ENCODE results near the gene GPR32.
"Not testable (repeated sequence)": the region's sequence is repeated elsewhere in the genome, so short reads cannot be mapped to it uniquely, and the experiment has no call there.

The GPR32 gene

DNA sequence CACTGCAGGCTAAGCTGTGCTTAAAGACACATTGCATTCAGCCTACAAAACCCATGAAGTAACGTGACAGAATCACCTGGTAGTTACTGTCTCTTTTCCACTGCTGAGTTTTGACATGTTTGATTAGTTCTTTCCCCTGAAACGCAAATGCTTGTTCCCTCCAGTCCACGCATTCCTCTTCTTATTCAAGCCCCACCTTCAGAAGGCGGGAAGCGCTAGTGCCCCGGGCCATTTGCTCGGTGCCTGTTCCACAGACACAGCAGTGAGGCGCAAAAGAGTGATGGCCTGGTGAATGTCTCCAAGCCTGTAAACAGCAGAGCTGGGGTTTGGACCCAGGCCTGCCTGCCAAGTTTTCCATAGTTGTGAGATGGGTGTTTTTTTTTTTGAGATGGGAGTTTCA lies 30.8 kb downstream of the GPR32 start:
- Histone ChIP-seq H3K9me3 (ENCODE audit: severe bottlenecking) (no peaks in the 10 kb centered on the region), H3K27ac (no peak overlapping the region), H3K27me3 (ENCODE audit: insufficient read depth, low read depth, severe bottlenecking) (no peaks in the 10 kb centered on the region), H3K4me3 (ENCODE audit: low read depth, low read length) (no peak overlapping the region), H3K36me3 (peaks cover 75% of the 10 kb centered on the region)
- TF ChIP-seq, protein P1, sequence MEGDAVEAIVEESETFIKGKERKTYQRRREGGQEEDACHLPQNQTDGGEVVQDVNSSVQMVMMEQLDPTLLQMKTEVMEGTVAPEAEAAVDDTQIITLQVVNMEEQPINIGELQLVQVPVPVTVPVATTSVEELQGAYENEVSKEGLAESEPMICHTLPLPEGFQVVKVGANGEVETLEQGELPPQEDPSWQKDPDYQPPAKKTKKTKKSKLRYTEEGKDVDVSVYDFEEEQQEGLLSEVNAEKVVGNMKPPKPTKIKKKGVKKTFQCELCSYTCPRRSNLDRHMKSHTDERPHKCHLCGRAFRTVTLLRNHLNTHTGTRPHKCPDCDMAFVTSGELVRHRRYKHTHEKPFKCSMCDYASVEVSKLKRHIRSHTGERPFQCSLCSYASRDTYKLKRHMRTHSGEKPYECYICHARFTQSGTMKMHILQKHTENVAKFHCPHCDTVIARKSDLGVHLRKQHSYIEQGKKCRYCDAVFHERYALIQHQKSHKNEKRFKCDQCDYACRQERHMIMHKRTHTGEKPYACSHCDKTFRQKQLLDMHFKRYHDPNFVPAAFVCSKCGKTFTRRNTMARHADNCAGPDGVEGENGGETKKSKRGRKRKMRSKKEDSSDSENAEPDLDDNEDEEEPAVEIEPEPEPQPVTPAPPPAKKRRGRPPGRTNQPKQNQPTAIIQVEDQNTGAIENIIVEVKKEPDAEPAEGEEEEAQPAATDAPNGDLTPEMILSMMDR (IDR thresholded peaks at IDR 0.05; ENCODE audit: low read depth, low read length), result no peak
- no peak for DNase-seq

DNA sequence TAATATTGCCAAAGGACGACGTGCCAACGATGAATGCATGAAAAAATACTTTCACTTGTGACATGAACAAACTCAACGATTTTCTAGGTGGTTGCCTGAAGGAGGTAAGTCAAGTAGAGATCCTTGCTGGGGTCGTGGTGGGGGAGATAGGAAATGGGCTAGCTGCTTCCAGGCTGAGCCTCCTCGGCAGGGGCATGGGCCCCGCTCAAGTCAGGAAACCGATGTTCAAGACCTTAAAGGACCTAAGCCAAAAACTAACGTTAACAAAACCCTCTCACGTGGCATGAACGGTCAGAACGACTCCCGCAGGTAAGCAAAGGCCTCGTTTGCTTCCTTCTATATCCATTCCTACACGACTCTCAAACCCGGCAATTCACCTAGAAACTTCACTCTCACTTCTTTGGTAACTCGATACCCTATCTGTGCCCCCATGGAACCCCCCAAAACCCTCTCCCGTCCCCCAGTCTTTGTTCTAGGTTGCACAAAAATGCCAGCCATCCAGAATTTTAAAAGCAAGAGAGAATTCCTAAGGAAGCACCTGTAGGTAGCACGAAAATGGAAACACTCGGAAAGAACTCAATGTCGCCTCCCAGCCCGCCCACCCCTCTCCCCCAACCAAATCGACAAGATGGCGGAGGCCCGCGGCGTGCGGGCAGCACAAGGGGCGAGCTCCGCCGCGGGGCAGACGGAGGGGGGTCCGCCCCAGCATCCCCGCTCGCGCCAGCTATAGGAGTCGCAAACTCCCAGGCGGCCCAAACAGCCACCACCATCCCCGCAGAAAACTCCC lies 33.6 kb downstream of the GPR32 start:
- H3K36me3 ChIP-seq, result peaks cover 48% of the 10 kb centered on the region
- H3K27me3 ChIP-seq (ENCODE audit: insufficient read depth, low read depth, severe bottlenecking), result no peaks in the 10 kb centered on the region
- H3K27ac ChIP-seq, result peak overlapping the region; percentile 100
- peak; percentile 30 for DNase-seq
- TF ChIP-seq, protein P1 (IDR thresholded peaks at IDR 0.05; ENCODE audit: low read depth, low read length), result no peak
- peak overlapping the region; percentile 98 for H3K4me3 ChIP-seq (ENCODE audit: low read depth, low read length)
- H3K9me3 ChIP-seq (ENCODE audit: severe bottlenecking), result no peaks in the 10 kb centered on the region

DNA sequence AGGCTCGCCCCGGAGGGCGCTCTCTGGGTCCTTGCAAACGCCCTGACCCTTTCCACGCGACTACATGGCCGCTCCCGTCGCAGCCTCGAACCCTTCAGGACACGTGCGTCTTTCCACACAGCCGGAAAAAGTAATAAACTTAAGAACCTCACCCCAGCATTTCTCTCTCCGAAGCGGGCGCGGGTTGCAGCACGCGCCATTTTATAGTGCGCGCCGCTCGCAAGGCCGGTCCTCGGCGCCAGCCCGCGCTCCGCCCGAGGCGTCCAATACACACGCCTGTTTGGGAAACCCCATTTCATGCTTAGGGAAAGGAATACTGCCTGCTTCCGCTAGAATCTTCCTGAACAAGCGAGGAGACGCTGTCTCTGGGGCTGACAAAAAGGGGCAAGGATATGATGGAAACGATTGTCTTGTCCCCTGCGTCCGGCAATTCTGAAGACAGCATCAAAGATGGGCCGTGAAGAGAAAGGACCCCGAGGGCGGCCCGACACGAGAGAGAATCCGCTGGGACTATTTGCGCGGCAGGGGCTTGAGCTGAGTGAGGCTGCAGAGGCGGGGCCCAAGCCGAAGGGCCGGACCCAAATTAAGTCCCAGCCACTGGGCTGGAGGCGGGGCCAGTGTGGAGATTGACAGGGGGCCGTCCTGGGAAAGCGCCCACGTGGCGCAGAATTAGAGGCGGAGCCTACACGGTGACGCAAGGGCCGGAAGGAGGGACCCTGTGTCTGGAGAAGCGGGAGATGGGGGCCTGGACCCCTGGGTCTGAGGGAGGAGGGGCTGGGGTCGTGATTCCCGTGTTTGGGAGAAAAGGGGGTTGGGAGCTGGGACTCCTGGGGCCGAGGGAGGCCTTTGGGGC lies 34.4 kb downstream of the GPR32 start:
- H3K9me3 ChIP-seq (ENCODE audit: severe bottlenecking), result no peaks in the 10 kb centered on the region
- peak overlapping the region; percentile 100 for H3K27ac ChIP-seq
- peak; percentile 98 for DNase-seq
- peaks cover 40% of the 10 kb centered on the region for H3K36me3 ChIP-seq
- peak overlapping the region; percentile 98 for H3K4me3 ChIP-seq (ENCODE audit: low read depth, low read length)
- TF ChIP-seq, protein P1 (IDR thresholded peaks at IDR 0.05; ENCODE audit: low read depth, low read length), result no peak
- H3K27me3 ChIP-seq (ENCODE audit: insufficient read depth, low read depth, severe bottlenecking), result no peaks in the 10 kb centered on the region

DNA sequence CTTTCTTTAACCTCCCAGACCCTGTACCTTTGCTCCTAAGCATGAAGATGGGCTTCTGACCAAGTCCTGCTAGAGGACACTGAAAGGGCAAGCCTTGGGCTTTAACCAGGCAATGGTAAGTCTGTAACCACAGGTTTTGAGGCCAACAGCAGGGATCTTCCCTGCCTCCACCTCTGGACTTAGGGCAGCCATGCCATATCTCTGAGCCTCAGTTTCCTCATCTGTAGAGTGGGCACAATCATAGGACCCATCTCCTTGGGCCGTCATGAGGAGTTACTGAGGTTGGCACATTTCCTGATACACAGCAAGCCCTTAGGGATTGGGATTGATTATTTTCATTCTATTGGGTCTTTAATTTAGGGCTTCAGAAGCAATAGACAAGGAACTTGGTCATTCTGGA lies 38.6 kb downstream of the GPR32 start:
- Histone ChIP-seq H3K27me3 (ENCODE audit: insufficient read depth, low read depth, severe bottlenecking) (peaks cover 4% of the 10 kb centered on the region), H3K27ac (no peak overlapping the region), H3K4me3 (ENCODE audit: low read depth, low read length) (no peak overlapping the region), H3K36me3 (peaks cover under 1% of the 10 kb centered on the region; the same call in 1 of the 2 replicates), H3K9me3 (ENCODE audit: severe bottlenecking) (no peaks in the 10 kb centered on the region)
- no peak for DNase-seq
- TF ChIP-seq, protein P1 (IDR thresholded peaks at IDR 0.05; ENCODE audit: low read depth, low read length), result no peak

DNA sequence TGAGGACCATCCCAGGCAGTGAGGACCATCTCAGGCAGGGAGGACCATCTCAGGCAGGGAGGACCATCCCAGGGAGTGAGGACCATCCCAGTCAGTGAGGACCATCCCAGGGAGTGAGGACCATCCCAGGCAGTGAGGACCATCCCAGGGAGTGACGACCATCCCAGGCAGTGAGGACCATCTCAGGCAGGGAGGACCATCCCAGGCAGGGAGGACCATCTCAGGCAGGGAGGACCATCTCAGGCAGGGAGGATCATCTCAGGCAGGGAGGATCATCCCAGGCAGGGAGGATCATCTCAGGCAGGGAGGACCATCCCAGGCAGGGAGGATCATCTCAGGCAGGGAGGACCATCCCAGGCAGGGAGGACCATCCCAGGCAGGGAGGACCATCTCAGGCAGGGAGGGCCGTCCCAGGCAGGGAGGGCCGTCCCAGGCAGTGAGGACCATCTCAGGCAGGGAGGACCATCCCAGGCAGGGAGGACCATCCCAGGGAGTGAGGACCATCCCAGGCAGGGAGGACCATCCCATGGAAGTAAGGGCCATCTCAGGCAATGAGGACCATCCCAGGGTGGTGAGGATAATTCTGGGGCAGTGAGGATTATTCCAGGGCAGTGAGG lies 41.5 kb downstream of the GPR32 start:
- not testable (repeated sequence) for H3K27me3 ChIP-seq (ENCODE audit: insufficient read depth, low read depth, severe bottlenecking); DNase-seq; H3K9me3 ChIP-seq (ENCODE audit: severe bottlenecking); H3K36me3 ChIP-seq; H3K27ac ChIP-seq; H3K4me3 ChIP-seq (ENCODE audit: low read depth, low read length)

DNA sequence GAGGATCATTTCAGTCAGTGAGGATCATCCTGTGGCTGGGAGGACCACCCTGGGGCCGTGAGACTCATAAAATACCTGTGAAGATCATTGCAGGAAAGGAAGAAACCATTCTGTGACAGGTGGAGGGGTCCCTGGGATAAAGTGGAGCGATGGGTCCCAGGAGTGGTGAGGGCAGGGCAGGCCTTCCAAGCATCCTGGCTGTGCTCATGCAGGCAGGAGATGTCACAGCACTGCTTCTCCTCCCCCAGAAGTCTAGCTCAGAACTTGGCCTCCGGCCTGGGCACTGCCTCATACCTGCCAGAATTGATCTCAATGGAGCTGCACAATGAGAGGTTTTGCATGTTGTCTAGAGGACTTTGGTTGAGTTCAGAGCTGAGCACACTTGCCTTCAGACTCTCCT lies 42.2 kb downstream of the GPR32 start:
- TF ChIP-seq, protein P1 (IDR thresholded peaks at IDR 0.05; ENCODE audit: low read depth, low read length), result no peak
- H3K36me3 ChIP-seq, result no peaks in the 10 kb centered on the region
- H3K4me3 ChIP-seq (ENCODE audit: low read depth, low read length), result no peak overlapping the region
- peaks cover 4% of the 10 kb centered on the region for H3K27me3 ChIP-seq (ENCODE audit: insufficient read depth, low read depth, severe bottlenecking)
- H3K9me3 ChIP-seq (ENCODE audit: severe bottlenecking), result peaks cover 8% of the 10 kb centered on the region
- H3K27ac ChIP-seq, result no peak overlapping the region
- DNase-seq, result no peak

All from WERI-Rb-1 (cell line).